HG02943 (cell line): ENCODE measurements around the gene ADAM33.

ENCODE experiments used
- ATAC-seq: cut with Tn5 transposase; IDR thresholded peaks from one replicate; pipeline ENCODE4 v1.9.1; 2021; ENCODE audit warnings: mild to moderate bottlenecking, low read depth, moderate library complexity; ENCODE audit not compliant: unreplicated experiment

ADAM33 gene

DNA sequence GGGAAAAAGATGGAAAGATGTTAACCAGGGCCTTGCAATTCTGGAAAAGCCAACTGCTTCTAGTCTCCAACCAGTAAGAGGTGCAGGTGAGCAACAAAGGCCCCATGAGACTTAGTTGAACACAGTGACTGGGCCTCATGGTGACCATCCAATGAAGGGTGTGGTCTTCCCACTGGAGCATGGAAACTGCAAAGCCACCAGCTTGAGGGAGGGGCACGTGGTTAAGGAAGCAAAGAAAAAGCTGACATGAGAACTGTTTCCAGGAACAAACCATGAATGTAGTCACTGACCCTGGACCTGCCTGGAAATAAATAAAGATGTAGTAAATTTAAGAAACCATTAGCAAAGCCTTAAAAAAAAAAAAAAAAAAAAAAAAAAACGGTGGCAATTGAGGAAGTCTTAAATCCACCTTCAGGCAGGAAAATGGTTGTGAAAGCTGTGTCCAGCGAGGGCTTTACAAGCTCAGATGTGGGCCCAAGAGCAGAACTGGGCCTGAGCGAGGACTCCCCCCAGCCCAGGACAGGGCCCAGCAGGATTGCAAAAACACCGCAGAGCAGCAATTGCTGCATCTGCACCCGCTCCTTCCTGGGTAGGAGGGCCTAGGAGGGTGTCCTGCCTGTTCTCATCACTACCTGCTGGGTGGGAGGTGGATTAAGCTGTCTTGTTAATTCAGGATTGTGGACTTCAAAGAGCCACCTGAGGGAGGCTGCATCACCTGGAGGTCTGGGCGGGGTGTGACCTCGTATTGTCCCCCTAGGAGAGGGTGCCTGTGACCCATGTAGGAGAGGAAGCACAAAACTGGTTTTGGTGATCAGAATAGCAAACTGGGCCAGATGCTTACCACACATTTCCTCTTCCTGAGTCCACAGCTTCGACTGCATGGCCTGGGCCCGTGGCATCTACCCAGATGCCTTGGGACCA, 28.9 kb downstream of the ADAM33 start:
- ATAC-seq, result no peak

DNA sequence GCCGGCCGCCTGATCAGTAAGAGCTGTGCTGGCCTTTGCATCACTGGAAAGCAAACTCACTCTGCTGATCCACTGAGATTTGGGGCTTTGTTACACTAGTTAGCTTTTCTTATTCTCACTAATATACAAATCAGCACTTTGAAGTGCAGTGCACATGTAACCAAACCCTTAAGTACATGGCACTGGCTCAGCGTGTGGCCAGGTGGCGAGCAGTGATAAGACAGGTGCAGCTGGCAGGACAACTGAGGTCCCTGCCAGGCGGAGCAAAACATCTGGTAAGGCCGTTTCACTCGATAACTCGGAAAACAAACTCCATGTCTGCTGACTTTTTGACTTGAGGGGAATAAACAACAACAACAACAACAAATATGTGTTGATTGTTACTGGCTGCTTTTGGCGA, 29.6 kb downstream of the ADAM33 start:
- ATAC-seq, result no peak

DNA sequence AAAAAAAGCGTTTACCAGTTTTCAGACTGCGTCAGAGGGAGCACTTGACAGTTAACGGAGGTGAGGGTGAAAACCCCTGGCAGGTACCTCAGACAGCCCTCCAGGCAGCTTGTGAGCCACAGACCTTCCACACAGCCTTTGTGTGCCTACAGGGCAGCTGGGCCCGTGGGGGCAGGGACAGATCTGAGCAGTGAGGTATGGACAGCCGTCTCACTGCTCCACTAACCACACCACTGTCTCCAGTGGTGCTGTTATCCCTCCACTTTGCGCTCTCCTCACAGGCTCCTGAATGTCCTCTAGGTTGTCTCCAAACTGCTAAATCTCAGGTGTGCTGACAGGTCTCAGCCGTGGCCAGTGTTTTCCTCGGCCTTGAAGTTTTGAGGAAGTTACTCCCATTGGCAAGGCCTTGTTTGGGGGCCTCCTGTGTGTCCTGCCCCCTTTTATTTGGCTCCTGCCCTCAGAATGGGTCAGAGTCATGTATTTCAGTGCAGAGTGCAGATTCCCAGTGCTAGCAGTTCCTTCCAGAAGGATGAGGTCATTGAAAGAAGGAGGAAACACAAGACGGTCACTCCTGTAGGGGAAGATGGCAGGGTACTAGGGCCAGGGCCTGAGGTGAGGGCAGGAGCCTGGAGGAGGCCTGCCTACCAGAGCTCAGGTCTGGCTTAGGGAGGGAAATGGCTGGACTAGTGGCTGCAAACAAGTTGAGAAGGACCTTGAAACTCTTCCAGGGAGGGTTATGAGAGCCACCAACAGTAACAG, 30.4 kb downstream of the ADAM33 start:
- no peak for ATAC-seq

DNA sequence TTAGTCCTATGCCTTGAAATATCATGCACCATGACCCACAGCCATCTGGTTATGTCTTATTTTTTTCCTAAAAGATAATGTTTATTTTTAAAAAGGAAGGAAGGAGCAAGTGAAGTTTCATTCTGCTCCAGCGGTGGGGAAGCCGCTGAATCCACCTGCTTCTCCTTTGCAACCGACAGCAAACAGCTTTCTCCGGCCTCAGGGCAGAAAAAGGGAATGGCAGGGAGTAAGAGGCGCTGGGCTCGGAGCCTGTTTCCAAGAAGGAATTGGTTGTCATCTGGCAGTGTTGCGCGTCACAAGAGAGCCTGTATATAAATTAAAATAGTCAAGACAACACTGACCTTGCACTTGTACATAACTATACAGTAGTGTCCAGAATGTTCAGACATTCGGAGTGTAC, 32.9 kb downstream of the ADAM33 start:
- no peak for ATAC-seq

DNA sequence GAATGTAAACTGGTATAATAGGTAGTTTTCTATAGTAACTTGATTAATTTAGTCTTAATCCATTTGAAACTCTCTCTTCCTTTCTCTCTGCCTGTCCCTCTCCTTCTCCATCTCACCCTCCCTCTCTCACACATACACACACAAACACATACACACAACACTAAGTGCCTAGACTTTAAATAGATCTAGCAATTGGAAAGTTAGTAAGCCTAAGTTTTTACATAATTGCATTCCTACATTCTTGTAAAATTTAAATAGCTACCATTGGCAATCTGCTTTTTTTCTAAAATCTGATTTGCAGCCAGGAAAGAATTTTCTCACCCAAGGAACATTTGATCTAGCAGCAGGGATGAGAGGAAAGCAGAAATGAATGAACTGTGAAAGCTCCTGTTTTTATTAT, 34.3 kb downstream of the ADAM33 start:
- ATAC-seq, result no peak

DNA sequence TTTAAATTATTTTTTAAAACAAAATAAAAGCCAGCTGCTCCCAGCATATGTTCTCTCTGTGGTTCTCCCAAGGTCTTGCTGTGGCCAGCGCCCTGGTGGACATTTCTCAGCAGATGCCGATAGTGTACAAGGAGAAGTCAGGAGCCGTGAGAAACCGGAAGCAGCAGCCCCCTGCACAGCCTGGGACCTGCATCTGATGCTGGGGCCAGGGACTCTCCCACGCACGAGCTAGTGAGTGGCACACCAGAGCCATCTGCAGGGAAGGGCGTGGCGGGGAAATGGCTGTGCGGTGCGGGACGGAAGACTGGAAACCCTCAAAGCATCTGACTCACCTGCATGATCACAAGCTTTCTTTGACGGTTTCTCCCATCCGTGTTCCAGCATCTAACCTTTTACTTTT, 35.2 kb downstream of the ADAM33 start:
- no peak for ATAC-seq

DNA sequence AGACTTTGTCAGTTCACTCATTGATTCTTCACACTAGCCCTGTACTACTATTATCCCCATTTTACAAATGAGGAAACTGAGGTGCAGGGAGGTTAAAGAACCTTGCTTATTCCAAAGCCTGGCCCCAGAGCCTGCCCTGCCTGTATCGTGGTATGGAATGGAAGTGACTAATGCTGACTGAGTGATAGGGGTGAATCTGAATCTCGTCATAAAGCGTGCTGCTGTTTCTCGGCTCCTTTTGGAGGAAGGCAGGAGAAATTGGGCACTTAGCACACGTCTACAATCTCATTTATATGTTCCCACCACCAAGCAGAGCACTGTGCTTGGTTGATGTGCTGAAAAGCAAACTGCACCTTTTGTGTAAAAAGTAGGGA, 35.8 kb downstream of the ADAM33 start:
- ATAC-seq, result no peak

DNA sequence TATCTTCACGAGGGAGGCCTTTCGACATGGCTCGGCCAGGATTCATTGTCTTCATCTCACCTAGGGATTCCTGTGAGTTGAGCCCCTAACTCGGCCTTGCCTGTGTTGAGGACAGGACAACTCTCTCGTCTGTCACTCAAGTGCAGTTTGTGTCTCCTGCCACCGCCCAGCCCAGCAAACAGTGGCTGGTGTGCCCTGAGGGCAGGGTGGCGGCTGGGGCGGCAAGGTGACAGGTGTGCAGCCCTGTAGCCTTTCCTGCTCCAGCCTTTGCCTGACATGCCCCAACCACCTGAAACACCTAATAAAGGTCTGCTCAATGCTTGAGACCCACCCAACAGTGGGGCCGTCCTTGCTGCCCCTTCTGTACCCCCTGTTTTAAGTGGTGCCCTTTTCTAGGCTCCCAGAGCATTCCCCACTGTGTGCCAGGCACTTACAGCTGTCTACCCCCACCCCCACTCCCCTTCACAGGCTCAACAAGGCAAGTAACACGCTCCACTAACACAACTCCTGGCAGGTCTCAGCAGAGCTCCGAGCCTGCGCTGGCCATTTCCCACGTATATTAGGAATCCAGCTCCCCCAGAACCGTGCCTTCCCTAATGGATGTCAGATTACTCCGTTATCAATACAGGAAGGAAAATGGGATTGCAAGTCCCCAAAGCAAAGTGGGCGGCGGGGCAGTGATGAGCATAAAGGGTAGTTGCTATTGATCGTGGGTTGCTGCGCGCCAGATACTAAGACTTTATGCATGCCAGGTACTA, 36.3 kb downstream of the ADAM33 start:
- ATAC-seq, result no peak

DNA sequence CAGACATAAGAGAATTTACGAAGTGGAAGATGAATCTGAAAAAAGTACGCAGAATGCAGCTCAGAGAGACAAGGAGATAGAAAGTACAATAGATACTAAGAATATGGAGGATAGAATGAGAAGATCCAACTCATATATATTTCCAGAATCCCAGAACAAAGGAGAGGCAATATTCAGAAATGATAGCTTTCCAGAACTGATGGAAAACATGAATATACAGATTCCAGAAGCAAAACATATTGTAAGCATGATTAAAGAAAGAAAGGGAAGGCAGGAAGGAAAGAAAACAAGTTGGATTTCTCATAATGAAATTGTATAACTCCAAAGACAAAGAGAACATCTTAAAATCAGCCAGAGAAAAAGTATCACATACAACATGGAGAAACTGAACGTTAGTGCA, 41.6 kb downstream of the ADAM33 start:
- ATAC-seq, result no peak

DNA sequence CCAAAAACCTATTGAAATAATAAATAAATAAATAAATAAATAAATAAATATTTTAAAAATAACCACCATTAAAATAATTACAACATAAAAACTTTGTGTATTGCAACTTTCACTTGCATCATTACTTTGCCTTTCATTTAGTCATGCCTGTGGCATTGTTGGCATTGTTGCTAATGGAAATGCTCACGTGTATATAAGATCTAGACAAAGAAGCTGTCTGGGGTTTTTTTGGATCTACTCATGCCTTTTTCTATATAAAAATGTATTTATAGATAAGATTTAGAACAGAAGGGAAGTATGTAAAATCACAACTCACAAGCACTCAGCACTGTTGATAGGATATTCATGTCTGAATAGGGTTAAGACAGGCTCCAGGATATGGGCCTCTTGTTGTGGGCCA, 46.5 kb downstream of the ADAM33 start:
- no peak for ATAC-seq

DNA sequence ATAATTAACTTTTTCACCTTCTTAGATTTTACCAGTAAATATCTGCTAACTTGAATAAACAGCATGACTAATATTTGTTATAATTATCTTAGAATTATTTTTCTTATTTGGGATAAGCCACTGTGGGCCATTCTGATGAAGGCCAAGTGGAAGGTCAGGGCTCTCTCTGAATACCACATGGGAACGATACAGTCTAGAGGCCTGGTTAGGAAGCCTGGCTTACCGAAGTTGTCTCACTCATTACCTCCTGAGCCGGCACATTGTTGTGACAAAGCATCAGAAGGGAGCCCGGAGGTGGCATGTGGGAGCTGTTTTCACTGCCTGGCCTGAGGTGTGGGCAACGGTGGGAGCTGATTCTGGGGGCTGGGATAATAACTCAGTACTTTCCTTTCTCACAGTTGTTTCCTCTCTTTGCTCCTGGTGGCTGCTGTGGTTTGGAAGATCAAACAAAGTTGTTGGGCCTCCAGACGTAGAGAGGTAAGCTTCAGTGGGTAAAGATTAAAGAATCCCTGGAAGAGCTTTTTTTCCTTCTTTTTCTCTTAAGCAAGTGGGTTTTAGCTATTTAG, 47.8 kb downstream of the ADAM33 start:
- no peak for ATAC-seq

DNA sequence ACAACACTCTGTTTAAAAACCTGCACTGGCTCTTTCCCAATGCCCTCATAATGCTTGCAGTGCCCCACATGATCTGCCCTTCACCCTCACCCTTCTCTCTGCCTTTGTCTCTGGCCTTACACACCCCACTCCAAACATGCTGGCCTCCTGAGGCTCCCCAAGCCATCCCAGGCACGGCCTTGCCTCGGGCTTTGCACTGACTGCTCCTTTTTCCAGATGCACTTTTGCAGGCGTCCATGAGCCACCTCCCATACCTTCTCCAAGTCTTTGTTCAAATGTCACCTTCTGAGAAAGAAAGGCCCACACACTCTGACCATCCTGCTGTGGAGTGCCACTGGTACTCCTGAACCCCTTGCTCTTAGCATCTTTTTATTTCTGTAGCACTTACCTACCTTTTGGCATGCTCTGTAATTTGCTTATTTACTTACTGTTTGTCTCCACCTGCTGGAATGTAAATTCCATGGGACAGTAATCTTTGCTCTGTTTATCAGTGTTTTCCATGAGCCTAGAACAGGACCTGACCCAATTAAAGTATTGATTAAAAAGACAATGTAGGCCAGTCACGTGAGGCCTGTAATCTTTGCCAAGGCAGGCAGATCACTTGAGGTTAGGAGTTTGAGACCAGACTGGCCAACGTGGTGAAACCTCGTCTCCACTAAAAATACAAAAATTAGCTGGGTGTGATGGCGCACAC, 49.4 kb downstream of the ADAM33 start:
- ATAC-seq, result no peak

DNA sequence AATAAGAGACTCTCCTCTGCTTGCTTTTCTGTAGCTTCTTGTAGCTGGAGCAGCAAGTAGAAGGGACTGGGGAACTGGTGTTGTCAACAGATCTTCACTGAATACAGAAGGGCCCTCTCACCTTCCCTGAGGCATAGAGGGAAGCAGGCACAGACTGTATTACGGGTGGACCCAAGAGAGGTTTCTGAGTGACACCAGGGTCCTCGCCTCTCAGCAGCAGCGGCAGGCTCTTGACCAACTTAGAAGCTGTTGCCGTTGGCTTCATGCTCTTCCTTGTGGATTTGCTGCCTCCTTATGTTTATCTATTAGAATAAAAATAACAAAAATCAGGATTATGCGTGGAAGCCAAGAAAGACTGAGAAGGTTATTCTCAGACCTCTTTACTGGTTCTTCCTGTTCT, 50.3 kb downstream of the ADAM33 start:
- ATAC-seq, result no peak

DNA sequence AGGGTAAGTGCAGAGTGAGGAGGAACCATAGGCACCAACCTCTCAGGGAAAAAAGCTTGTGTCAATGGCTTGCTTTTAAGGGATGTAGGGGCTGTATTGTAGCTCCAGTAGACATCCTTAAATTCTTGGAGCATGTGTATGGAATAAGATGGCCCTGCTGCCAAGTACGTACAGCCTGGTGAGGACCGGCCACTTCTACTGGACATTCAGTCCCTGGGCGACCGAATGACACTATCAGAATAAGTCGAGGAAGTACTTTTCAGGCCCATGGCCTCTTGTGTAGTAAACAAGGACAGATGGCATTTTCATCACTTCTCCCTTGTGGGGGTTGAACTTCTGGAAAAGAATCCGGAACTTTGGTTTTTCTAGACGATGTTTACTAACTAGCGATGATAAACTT, 51.4 kb downstream of the ADAM33 start:
- no peak for ATAC-seq

DNA sequence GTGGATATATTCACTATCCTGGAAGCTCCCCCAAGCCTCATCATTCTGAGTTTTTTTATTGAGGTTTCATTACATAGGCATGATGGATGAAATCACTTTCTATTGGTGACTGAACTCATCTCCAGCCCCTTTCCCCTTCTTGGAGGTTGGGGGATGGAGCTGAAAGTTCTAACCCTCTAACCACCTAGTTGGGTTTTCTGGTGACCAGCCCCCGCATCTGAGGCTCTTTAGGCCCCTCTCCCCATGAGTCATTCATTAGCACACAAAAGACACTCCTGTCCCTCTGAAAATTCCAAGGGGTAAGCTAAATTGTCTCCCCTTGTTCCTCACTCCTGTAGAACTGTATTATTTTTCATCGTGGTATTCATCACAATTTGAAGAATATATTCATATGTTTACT, 51.9 kb downstream of the ADAM33 start:
- ATAC-seq, result no peak

DNA sequence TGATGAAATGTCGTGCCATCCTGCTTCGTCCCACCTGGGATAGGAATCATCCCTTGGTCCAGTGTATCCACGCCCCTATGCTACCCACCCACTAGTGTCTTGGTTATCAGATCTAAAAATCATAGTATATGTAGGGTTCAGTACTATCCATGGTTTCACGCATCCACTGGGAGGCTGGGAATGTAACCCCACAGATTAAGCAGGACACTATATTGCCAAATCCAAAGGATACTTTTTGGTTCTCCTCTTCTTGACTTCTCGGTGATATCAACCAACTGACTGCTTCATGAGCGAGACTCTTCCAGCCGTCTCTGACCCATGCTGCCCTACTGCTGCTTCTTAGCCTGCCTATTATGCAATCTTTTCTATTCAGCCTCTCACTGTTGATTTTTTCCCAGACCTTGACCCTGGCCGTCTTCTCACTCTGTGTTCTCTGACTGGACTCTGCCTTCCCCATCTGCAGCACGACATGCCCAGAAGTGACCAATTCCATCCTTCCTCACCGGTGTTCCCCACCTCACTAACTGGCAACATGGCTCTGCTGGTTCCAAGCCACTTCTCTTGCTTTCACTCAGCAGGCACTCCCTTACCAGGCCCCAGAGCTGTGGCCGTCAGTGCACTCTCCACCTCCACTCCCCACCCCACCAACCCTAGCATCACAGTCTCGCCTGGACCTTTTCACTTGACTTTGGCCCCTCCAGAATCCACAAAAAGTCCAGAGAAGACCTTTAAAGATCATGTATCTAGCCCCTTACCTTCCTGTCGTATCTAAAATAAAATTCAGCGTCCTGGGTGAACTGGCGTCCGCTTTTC, 53.1 kb downstream of the ADAM33 start:
- ATAC-seq, result no peak

DNA sequence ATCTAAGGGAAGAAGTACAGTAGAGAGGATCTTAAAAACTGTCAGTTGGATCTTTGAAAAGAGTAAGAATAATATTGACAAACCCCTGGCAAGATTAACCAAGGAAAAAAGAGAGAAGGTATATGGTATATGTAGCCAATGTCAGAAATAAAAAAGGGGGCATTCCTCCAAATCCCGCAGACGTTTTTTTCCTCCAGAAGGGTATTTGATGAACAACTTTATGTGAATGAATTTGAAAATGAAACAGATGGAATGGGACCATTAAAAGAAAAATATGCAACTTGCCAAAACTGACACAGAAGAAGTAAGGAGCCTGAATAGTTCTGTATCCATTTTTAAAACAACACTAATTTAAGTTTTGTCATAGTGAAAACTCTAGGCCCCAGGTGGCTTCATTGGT, 54.3 kb downstream of the ADAM33 start:
- ATAC-seq, result no peak

DNA sequence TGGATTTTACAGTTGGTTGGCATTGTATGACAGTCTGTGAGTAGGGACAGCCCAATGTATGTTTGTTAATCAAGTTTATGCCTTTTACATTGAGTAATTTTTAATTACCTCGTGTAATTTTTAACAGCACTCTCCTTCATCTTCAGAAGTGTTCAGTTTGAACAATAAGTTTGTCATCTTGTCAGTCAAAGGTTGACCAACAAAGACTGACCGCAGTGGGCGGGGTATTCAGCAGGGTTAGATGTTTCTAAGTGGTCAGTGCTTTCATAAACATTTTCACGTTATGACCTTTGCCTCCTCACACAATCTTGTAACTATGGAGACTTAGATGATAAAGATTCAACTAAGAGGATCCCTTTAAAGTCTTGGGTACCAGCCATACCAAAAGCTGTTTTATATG, 59.4 kb downstream of the ADAM33 start:
- no peak for ATAC-seq

DNA sequence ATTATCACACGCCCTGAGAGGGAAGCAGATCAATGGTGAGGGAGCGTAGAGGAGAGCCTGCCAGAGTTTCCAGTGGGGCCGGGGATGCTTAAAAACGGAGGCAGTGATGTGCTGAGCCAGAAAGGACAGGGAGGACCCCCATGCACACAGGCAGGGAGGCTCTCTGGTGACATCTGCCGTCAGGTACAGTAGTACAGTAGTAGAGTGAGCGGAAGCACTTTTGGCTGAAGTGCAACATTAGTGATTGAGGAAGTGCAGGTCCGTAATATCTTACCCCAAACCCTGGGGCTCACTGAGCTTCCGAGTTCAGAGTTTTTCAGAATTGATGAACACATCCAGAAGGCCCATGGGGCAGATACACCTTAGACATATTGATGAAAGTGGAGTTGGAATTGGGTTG, 60.7 kb downstream of the ADAM33 start:
- ATAC-seq, result no peak
